Fibroblast of the aortic adventitia (primary cell): ENCODE results near the gene ITPR1. TPM values are rescaled to one million over a fixed set of nuclear protein-coding genes. Genes with fewer than 3 reads are reported as not detected.

Experiments
- DNase-seq: peaks from one replicate; pipeline ENCODE4 v3.0.0-alpha.2; 2010; ENCODE audit warnings: low read depth
- H3K4me3 ChIP-seq: 2 replicates; pipeline ENCODE4 v1.5.1; 2011; ENCODE audit warnings: low read depth, mild to moderate bottlenecking, control low read depth, low read length, moderate library complexity
- total RNA-seq: library from RNA; depleted of rRNA; stranded (reverse); fragments of >200 nt; gene quantifications from 2 replicates; pipeline ENCODE4 v1.2.3, GENCODE V29; 2012; ENCODE audit warnings: low replicate concordance
- TF ChIP-seq, protein P1 (sequence below): IDR thresholded peaks from 2 replicates; pipeline ENCODE4 v1.5.1; 2011; ENCODE audit warnings: mild to moderate bottlenecking, low read length, control low read depth, inconsistent platforms; ENCODE audit not compliant: insufficient read depth

The ITPR1 gene
- total RNA-seq, 1 donor: 8.9 TPM

DNA sequence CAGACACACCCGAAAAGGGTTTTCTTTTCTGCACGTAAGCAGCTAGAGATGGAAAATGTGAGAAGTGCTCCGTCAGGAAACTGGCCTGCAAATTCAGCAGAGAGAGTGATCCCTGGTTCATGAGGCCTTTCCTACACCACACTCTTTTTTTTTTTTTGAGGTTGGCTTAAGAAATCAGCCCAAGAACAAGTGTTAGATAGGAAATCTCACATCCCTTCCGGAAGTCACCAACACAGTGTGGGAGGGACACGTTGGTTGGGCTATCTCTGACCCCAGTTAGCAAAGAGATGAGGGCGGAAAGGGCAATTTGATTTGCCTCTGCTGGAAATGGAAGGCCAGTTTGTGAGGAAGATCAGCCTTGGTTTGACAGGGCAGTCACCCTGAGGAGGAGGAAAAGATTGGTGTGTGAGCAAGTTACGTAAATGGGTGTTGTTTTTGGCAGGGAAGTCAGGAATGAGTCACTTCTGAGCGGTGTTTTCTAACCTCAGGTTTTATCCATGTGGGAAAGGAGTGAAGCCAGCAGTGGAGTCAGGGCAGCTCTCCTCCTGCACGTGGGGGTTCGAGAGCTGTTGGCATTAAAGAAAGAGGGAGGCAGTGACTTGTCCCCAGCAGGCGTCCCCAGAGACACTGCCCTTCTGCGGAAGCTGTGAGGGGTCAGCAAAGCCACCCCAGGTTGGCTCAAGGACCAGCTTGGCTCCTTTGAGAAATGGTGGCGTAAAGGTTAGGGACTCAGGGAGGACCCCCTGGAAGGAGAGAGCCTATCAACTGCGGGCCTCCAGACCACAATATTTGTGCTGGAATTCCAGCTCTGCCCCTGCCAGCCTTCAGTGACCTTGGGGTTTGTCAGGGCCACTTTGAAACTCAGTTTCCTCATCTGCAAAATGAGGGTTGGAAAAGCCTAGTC is 248.5 kb downstream of the ITPR1 start:
- TF ChIP-seq, protein P1, sequence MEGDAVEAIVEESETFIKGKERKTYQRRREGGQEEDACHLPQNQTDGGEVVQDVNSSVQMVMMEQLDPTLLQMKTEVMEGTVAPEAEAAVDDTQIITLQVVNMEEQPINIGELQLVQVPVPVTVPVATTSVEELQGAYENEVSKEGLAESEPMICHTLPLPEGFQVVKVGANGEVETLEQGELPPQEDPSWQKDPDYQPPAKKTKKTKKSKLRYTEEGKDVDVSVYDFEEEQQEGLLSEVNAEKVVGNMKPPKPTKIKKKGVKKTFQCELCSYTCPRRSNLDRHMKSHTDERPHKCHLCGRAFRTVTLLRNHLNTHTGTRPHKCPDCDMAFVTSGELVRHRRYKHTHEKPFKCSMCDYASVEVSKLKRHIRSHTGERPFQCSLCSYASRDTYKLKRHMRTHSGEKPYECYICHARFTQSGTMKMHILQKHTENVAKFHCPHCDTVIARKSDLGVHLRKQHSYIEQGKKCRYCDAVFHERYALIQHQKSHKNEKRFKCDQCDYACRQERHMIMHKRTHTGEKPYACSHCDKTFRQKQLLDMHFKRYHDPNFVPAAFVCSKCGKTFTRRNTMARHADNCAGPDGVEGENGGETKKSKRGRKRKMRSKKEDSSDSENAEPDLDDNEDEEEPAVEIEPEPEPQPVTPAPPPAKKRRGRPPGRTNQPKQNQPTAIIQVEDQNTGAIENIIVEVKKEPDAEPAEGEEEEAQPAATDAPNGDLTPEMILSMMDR: no peak
- DNase-seq: peak; percentile 99
- H3K4me3 ChIP-seq: no peak overlapping the region

GRCh38 chr3:4742359-4742758 is 249.2 kb downstream of the ITPR1 start:
- H3K4me3 ChIP-seq: no peak overlapping the region
- no peak for DNase-seq
- TF ChIP-seq, protein P1: no peak

DNA sequence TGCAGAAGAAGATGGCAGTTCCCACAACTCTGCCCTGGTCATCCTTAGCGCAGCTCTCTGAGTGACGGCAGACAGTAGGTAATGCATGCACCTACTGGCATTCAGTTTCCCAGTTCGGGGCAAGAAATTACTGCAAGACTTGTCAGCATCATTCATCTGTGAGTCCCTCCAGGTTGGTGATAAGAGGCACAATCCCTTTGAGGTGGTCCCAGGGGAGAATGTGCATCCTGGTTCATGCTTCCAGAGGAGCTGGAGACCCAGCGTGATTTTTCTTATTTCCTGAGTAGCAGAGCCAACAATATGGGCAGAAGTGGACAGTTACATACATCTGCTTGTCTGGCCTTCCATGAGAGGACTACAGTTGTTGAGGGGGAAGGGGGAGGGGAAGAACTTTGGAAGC is 250.2 kb downstream of the ITPR1 start:
- TF ChIP-seq, protein P1: no peak
- no peak for DNase-seq
- no peak overlapping the region for H3K4me3 ChIP-seq

DNA sequence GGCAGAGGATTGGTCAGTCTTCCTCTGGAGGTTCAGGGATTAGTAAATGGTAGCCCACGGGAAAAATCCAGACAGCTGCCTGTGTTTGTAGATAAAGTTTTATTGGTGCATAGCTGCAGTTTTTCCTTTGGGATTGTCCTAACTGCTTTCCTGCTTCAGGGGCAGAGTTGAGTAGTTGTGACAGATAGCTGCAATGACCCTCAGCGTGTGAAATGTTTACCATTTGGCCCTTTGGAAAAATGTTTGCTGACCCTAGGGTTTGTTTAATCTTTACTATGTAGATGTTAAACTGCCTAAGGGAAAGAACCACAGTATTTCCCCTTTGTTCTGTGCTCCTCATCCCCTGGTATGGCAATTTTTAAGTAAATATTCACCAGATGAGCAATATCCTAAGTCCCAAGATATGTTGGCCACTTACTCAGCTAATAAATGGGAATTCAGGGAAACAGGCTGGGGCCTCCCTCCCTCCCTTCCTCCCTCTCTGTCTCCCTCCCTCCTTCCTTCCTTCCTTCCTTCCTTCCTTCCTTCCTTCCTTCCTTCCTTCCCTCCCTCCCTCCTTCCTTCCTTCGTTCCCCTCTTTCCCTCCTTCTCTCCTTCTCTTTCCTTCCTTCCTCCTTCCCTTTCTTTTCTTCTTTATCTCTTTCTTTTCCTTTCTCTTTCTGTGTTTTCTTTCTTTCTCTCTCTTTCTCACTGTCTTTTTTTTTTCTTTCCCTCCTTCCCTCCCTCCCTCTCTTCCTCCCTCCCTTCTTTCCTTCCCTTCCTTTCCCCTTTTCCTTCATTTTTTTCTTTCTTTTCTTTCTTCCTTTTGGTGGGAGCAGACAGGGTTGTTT is 251.5 kb downstream of the ITPR1 start:
- H3K4me3 ChIP-seq: no peak overlapping the region
- peak; percentile 66 for DNase-seq
- TF ChIP-seq, protein P1: no peak

DNA sequence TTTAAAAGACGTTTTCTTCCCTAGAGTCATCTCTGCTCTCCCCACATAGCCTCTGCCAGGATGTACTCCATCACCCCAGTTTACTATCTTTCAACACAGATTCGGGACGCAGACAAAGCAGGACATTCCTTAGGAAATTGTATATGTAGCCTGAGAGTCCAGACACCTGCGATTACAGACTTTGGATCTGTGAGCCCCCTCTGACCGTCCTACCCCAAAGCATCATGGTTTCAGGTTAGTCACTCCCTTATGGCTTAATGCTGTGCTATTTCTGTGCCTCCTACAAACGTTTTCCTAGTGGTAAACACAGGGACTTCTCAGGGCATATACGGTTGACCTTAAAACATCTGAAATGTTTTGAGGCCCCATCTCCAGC is 252.1 kb downstream of the ITPR1 start:
- no peak overlapping the region for H3K4me3 ChIP-seq
- TF ChIP-seq, protein P1: no peak
- no peak for DNase-seq

GRCh38 chr3:4746241-4746958 is 253.3 kb downstream of the ITPR1 start:
- no peak overlapping the region for H3K4me3 ChIP-seq
- TF ChIP-seq, protein P1: no peak
- DNase-seq: peak; percentile 32
